ENCODE measurements around the gene ERCC6L2. TPM values are rescaled to one million over a fixed set of nuclear protein-coding genes. Genes with fewer than 3 reads are reported as not detected.

Gene ERCC6L2, protein sequence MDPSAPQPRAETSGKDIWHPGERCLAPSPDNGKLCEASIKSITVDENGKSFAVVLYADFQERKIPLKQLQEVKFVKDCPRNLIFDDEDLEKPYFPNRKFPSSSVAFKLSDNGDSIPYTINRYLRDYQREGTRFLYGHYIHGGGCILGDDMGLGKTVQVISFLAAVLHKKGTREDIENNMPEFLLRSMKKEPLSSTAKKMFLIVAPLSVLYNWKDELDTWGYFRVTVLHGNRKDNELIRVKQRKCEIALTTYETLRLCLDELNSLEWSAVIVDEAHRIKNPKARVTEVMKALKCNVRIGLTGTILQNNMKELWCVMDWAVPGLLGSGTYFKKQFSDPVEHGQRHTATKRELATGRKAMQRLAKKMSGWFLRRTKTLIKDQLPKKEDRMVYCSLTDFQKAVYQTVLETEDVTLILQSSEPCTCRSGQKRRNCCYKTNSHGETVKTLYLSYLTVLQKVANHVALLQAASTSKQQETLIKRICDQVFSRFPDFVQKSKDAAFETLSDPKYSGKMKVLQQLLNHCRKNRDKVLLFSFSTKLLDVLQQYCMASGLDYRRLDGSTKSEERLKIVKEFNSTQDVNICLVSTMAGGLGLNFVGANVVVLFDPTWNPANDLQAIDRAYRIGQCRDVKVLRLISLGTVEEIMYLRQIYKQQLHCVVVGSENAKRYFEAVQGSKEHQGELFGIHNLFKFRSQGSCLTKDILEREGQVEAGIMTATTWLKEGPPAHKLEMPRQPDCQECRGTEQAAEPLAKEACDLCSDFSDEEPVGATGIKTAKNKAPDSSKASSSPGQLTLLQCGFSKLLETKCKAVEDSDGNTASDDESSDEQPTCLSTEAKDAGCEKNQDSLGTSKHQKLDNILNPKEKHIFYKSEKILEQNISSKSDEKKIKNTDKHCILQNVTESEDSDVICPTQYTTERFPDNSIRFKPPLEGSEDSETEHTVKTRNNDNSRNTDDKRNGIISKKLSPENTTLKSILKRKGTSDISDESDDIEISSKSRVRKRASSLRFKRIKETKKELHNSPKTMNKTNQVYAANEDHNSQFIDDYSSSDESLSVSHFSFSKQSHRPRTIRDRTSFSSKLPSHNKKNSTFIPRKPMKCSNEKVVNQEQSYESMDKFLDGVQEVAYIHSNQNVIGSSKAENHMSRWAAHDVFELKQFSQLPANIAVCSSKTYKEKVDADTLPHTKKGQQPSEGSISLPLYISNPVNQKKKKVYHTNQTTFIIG (N-terminal part only)
- 10 to 100 TPM; 40.7 to 47.2 TPM for total RNA-seq

DNA sequence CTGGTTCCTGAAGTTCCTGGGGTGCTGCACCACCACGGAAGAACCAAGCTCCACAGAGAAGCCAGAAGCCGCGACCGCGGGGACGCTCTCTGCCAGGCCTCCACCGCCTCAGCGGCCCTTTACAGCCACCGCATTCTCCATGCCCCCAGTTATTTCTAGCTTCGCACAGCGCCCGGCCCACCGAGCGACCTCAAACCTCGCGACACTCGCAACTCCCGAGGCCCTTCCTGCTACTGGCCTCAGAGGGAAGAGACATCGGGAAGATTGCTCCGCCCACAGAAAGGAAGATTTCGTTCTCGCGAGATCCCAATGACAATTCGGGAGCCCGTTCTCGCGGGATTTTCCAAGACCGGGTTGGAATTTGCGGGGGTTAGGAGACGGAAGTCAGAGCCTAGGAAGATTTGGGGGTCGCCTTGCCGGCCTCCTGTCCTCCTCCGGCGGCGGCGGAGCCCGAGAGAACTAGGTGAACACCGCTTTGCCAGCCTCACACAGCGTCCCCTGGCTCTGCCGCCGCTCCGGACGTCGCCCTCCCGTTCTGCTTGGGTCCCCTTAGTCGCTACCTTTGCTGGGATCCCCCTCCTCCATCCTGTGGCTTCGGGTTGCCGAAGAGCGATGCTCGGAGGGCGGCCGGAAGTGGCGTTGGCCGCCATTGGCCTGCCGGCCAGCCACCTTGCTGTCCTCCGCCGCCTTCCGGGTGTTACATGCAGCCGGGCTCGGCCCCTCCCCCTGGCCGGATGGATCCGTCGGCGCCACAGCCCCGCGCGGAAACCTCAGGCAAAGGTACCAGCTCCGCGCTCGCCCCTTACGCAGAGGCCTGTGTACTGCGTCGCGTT lies at the start of gene ERCC6L2:
ERCC6L2 (plus strand) TSS at position 387 of the 833 bp plus-strand sequence; CDS start at position 735, 348 bp downstream.
- Mint-ChIP-seq H3K27ac (no peak within 1 kb of the TSS), H3K4me3 (no peak within 1 kb of the TSS), H3K27me3 (no peaks in the 10 kb centered on the region), H3K36me3 (ENCODE audit: low read depth) (peaks cover 58% of the 10 kb centered on the region), H3K4me1 (peaks cover 27% of the 10 kb centered on the region), H3K9me3 (peaks cover 5% of the 10 kb centered on the region)
- POLR2A ChIA-PET, result interaction anchor here (0.5 to 1.0 kb wide), 2 partner anchors 131 to 134 kb away, joined by 3 to 4 read pairs; no protein-coding TSS in a partner anchor
- CTCF ChIA-PET, result interaction anchor here (0.9 to 1.0 kb wide), 2 partner anchors 19 to 22 kb away, joined by 3 read pairs; no protein-coding TSS in a partner anchor
- DNase-seq, result peak; percentile 94

DNA sequence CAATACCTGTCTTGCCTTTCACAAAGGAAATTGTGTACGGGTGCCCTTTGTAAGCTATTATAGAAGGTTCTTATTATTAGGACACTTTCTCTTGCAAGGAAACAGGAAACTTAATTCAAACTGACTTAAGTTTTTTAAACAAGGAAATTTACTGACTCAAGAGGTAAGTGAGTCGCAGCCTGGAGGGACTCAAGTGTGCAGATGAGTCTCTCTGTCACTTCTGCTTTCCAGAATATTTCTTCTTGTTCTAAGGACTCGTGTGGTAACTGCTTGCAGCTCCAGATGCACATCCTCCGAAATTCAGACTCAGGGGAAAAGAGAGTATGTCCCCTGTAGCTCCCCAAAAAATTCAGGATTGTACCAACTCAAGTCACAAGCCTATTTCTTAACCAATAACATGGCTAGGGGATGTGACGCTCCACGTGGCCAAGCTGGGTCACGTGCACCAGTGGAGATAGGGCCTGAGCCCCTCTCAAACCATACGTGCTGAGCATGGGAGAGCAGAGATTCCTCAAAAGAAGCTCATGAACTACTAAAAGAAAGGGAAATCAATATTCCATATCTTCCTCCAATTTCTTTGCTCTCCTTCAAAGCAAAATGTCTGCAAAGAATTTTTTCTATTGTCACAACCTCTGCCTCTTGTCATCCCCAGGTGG lies 49.2 kb upstream of the ERCC6L2 start:
- Mint-ChIP-seq H3K27me3 (peaks cover 27% of the 10 kb centered on the region), H3K9me3 (no peaks in the 10 kb centered on the region), H3K4me1 (peaks cover 17% of the 10 kb centered on the region), H3K36me3 (ENCODE audit: low read depth) (no peaks in the 10 kb centered on the region), H3K4me3 (no peak overlapping the region), H3K27ac (no peak overlapping the region)
- CTCF ChIA-PET, result no interaction called here
- no peak for DNase-seq
- POLR2A ChIA-PET, result no interaction called here

DNA sequence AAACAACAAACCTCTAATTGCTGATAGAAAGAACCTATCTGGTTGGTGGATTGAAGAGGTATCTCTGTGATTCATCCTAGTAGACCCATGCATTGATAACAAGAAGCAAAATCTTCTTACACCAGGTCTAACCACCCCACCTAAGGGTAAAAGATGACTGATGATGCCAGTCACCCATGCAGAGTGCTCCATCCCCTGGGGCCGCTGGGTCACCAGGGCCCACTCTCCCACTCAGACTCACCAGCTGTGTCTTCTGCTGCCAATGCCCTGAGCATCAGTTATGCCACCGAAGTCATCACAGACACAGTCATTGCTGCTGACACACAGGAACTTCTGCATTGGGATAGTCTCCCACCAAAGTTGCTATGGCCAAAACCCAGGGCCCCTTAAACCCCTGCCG lies 44.7 kb upstream of the ERCC6L2 start:
- Mint-ChIP-seq H3K36me3 (ENCODE audit: low read depth) (peaks cover 3% of the 10 kb centered on the region), H3K9me3 (no peaks in the 10 kb centered on the region), H3K27me3 (peaks cover 19% of the 10 kb centered on the region), H3K4me1 (peaks cover 14% of the 10 kb centered on the region), H3K27ac (no peak overlapping the region), H3K4me3 (no peak overlapping the region)
- ChIA-PET CTCF (interaction anchor here (1.0 to 1.6 kb wide), 2 partner anchors 8 to 11 kb away, joined by 3 to 4 read pairs; no protein-coding TSS in a partner anchor), POLR2A (no interaction called here)
- DNase-seq, result no peak

DNA sequence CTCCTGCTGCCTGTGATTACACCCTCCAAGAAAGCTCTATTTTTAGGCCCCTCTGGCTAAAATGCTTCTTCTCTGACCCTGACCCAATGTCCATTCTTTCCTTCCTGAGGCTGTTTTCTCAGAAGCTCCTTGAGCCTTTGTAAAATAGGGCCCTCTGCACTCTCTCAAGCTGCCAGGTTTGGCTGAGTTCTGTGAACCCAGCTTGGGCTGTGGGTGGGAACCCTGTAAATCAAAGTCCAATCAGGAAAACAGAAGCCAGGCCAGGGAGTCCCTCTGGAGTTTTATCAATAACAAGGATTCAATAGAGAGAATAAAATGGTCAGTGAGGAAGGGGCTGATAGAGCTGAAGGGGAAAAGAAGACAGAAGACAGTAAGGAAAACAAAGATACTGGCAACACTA lies 43.7 kb upstream of the ERCC6L2 start:
- peaks cover 19% of the 10 kb centered on the region for H3K27me3 Mint-ChIP-seq
- POLR2A ChIA-PET, result no interaction called here
- H3K27ac Mint-ChIP-seq, result no peak overlapping the region
- CTCF ChIA-PET, result interaction anchor here (0.7 to 1.6 kb wide), 4 partner anchors 9 to 338 kb away, joined by 3 to 4 read pairs (median 4); no protein-coding TSS in a partner anchor
- no peak overlapping the region for H3K4me3 Mint-ChIP-seq
- no peak for DNase-seq
- H3K4me1 Mint-ChIP-seq, result peaks cover 14% of the 10 kb centered on the region
- H3K36me3 Mint-ChIP-seq (ENCODE audit: low read depth), result peaks cover 5% of the 10 kb centered on the region
- H3K9me3 Mint-ChIP-seq, result no peaks in the 10 kb centered on the region

DNA sequence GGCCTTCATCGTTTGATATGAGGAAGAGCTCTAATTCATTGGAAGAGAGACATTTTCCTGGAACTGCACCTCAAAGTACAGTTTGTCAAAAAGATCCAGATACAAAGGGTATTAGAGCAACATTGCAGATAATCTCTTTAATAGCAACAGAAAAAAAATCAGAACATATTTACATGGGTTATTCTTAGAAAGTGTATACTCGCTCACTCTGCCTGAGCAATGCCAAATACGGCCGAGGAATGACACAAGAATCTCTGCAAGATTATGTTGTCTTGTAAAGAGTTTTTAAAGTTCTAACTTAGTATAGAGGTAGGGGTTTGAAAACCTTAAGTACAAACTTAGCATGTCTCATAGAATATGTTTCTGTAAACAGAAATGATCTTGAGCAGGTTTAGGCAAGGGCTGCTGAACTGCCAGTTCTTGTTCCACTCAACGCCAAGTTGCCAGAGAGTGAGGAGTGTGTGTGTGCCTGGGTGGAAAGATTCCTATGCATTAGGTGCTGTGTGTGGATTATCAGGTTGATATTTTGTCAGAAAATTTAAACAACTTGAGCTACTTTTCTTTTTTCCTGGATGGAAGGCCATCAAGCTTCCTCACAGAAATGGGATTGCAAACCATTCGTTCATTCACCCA lies 41.8 kb upstream of the ERCC6L2 start:
- Mint-ChIP-seq H3K9me3 (no peaks in the 10 kb centered on the region), H3K36me3 (ENCODE audit: low read depth) (peaks cover 8% of the 10 kb centered on the region), H3K4me3 (no peak overlapping the region), H3K4me1 (peaks cover 14% of the 10 kb centered on the region), H3K27ac (no peak overlapping the region), H3K27me3 (peaks cover 8% of the 10 kb centered on the region)
- DNase-seq, result no peak
- ChIA-PET CTCF (interaction anchor here (0.5 to 2.1 kb wide), 3 partner anchors 10 to 54 kb away, joined by 3 to 7 read pairs (median 3); no protein-coding TSS in a partner anchor), POLR2A (no interaction called here)

DNA sequence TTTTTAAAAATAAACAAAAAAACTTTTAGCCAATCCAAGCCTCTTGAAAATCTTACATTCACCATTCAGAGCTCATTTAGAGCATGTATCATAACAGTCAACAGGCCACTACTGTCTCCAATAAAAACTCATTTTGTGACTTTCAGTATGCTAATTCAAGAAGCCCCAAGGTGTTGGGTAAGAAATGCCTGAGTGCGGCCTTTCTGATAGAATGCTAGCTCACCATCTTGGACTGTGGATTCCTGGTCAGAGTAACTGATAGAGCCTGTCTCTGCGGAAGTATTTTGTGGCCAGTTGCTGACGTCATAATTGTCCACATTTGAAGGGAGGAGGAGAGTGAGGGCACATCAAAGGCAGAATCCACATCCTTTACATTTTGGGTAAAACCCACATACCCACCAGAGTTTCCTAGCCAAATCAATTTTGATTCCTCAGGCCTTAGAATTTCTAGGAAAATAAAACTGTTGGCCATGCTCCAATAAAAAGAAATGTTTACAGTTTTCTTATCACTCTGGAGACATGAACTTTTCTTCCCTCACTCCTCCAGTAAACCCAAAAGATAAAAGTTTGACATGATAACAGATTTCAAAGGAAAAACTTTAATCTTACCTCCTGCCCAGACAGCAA lies 41.1 kb upstream of the ERCC6L2 start:
- peaks cover 8% of the 10 kb centered on the region for H3K36me3 Mint-ChIP-seq (ENCODE audit: low read depth)
- peaks cover 5% of the 10 kb centered on the region for H3K27me3 Mint-ChIP-seq
- ChIA-PET POLR2A (no interaction called here), CTCF (interaction anchor here (0.5 to 2.1 kb wide), 3 partner anchors 11 to 54 kb away, joined by 3 to 7 read pairs (median 3); no protein-coding TSS in a partner anchor)
- H3K27ac Mint-ChIP-seq, result no peak overlapping the region
- H3K9me3 Mint-ChIP-seq, result no peaks in the 10 kb centered on the region
- H3K4me1 Mint-ChIP-seq, result peaks cover 14% of the 10 kb centered on the region
- H3K4me3 Mint-ChIP-seq, result no peak overlapping the region
- DNase-seq, result no peak

DNA sequence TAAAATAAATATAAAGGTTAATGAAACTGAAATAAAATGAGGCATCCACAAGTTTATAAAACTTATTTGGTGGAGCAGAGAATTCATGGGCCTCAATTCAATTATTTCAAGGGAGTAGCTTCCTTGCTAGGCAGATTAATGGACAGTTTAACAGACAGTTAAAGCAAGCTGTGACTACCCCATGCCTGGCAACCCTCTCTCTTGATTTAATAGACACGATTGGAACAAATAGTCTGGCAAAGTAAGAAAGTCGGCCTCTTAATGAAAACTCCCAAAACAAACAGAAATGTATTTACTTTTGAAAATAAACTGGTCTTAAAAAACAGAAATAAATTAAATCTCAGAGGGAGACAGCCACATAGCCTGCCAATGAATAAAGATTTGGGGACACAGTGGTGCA lies 40.1 kb upstream of the ERCC6L2 start:
- H3K4me3 Mint-ChIP-seq, result no peak overlapping the region
- no peak overlapping the region for H3K27ac Mint-ChIP-seq
- H3K4me1 Mint-ChIP-seq, result peaks cover 14% of the 10 kb centered on the region
- ChIA-PET POLR2A (no interaction called here), CTCF (interaction anchor here (1.1 kb wide), 1 partner anchor 11 kb away, joined by 3 read pairs; no protein-coding TSS in a partner anchor)
- H3K9me3 Mint-ChIP-seq, result no peaks in the 10 kb centered on the region
- peaks cover 8% of the 10 kb centered on the region for H3K36me3 Mint-ChIP-seq (ENCODE audit: low read depth)
- no peaks in the 10 kb centered on the region for H3K27me3 Mint-ChIP-seq
- no peak for DNase-seq

DNA sequence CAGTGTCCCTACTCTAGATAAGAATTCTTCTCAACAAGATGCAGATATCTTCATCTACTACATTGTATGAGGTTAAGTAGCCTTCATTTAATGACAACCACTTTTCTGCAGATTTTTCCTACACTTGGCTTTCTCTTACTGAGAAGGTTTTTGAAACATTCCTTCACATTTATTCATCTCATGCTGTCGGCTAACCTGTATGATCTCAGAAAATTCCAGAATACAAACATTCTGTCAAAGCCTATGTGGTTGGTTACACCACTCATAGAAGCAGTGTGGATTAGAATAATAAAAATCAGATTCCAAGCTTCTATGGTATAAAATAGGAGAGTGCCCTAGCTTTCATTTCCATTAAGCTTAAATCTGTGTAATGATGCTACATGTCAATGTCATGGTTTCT lies 39.4 kb upstream of the ERCC6L2 start:
- Mint-ChIP-seq H3K4me3 (no peak overlapping the region), H3K27me3 (no peaks in the 10 kb centered on the region), H3K27ac (no peak overlapping the region), H3K4me1 (peaks cover 14% of the 10 kb centered on the region), H3K9me3 (no peaks in the 10 kb centered on the region), H3K36me3 (ENCODE audit: low read depth) (peaks cover 8% of the 10 kb centered on the region)
- ChIA-PET POLR2A (no interaction called here), CTCF (no interaction called here)
- no peak for DNase-seq

DNA sequence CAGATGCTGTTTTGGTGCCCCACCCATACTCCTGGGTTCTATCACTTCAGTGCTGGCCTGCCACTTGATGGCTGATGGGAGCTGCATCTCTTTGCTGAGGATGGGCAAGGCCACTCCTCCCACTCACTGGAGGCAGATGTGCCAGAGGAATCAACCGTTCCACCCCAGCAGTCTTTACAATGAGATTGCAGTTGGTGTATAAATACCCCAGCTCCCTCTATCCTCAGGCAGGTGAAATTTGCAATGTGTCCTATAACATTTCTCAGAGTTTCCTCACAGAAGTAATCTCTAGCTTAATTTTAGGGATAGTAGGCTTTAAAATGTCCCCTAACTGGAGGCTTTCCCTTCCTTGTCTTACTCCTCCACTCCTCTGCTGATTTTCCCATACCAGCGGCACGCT lies 36.5 kb upstream of the ERCC6L2 start:
- no peak for DNase-seq
- POLR2A ChIA-PET, result no interaction called here
- CTCF ChIA-PET, result no interaction called here
- H3K27me3 Mint-ChIP-seq, result peaks cover 2% of the 10 kb centered on the region
- no peak overlapping the region for H3K4me3 Mint-ChIP-seq
- peaks cover 11% of the 10 kb centered on the region for H3K36me3 Mint-ChIP-seq (ENCODE audit: low read depth)
- H3K27ac Mint-ChIP-seq, result no peak overlapping the region
- peaks cover 2% of the 10 kb centered on the region for H3K9me3 Mint-ChIP-seq
- H3K4me1 Mint-ChIP-seq, result peaks cover 10% of the 10 kb centered on the region

DNA sequence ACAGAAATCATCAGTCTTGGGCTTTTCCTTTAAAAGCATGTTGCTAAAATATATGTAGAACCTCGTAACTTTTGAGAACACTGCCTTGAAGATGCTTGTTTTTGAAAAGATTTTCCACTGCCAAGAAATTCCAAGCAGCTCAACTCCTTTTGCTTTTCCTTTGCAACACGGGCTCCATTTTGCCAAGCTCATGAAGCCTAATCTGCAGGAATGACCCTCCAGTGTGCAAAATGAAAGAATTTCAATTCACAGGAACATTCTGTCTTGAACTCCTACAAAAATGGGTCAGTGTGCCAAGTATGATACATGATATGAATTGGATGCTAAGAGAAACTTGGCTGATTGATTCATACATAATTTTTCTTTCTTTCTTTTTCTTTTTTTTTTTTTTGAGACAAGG lies 35.4 kb upstream of the ERCC6L2 start:
- Mint-ChIP-seq H3K4me3 (no peak overlapping the region), H3K27me3 (peaks cover 2% of the 10 kb centered on the region), H3K9me3 (peaks cover 5% of the 10 kb centered on the region), H3K4me1 (no peaks in the 10 kb centered on the region), H3K27ac (no peak overlapping the region), H3K36me3 (ENCODE audit: low read depth) (peaks cover 8% of the 10 kb centered on the region)
- POLR2A ChIA-PET, result no interaction called here
- no peak for DNase-seq
- CTCF ChIA-PET, result no interaction called here

DNA sequence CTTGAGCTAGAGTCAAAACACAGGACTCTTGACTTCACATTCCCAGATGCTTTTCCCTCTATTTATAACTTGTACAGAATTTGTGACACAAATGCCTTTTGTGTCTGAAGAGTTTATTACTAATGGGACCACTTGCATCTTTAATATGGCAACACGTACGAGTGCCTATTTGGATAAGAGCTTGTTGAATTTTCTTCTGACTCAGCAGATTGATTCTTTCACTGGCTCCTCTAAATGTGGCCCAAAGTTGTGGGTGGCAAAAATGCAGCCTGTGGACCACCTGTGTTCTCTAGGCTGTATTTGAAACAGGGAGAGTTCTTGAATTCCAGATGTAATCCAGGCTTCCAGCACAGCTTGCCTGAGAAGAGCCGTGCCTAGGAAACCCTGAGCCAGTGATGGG lies 34.1 kb upstream of the ERCC6L2 start:
- Mint-ChIP-seq H3K27ac (no peak overlapping the region), H3K9me3 (peaks cover 5% of the 10 kb centered on the region), H3K4me3 (no peak overlapping the region), H3K27me3 (peaks cover 2% of the 10 kb centered on the region), H3K4me1 (no peaks in the 10 kb centered on the region), H3K36me3 (ENCODE audit: low read depth) (peaks cover 8% of the 10 kb centered on the region)
- CTCF ChIA-PET, result interaction anchor here (1.0 kb wide), 1 partner anchor 10 kb away, joined by 3 read pairs; no protein-coding TSS in a partner anchor
- POLR2A ChIA-PET, result interaction anchor here (0.6 to 0.7 kb wide), 2 partner anchors 79 to 833 kb away, joined by 3 to 4 read pairs; no protein-coding TSS in a partner anchor
- no peak for DNase-seq

All from activated CD4-positive, alpha-beta T cell treated with anti-CD3 and anti-CD28 coated beads, Interleukin-2, amount 10 ng/mL, durations not matched to agents 7 days and 5 days (primary cell).